Thoracic aorta (tissue), 2 donors: ENCODE data around the gene LRRC37A3. TPM values are rescaled to one million over a fixed set of nuclear protein-coding genes. Genes with fewer than 3 reads are reported as not detected.
A peak's percentile ranks its signal among the peaks of the same experiment; 100 is the strongest.
"Not testable (repeated sequence)": the region's sequence is repeated elsewhere in the genome, so short reads cannot be mapped to it uniquely, and the experiment has no call there.

ENCODE experiments used
- ATAC-seq: fragments of 150-250 bp; one replicate; pipeline ENCODE4 v1.8.0; 2017; ENCODE audit warnings: low read depth; ENCODE audit not compliant: insufficient number of reproducible peaks, low FRiP score
- DNase-seq: peaks from one replicate; pipeline ENCODE4 v3.0.0-alpha.2; 2020; ENCODE audit warnings: low spot score
- H3K27ac ChIP-seq, 2 donors: fragments of 200-600 bp; sonication (generic); 1 replicate in 1 of 2; 2 replicates in 1 of 2; pipeline ENCODE4 v1.5.1; 2016; ENCODE audit warnings: mild to moderate bottlenecking in 2 of 2, moderate library complexity in 2 of 2
- H3K27me3 ChIP-seq: fragments of 200-600 bp; sonication (generic); replicated peaks from 2 replicates; pipeline ENCODE4 v1.6.0; 2016; ENCODE audit warnings: mild to moderate bottlenecking; ENCODE audit not compliant: insufficient read depth
- H3K36me3 ChIP-seq: fragments of 200-600 bp; sonication (generic); one replicate; pipeline ENCODE4 v1.5.1; 2016
- H3K4me1 ChIP-seq, 2 donors: fragments of 200-600 bp; sonication (generic); 1 replicate in 1 of 2; 2 replicates in 1 of 2; pipeline versions ENCODE4 v1.5.1 to v1.6.0; 2016; ENCODE audit warnings: low read depth in 2 of 2, mild to moderate bottlenecking in 1 of 2; ENCODE audit not compliant: control insufficient read depth in 1 of 2
- H3K4me3 ChIP-seq: fragments of 200-600 bp; sonication (generic); 2 replicates; pipeline ENCODE4 v1.5.1; 2016; ENCODE audit warnings: mild to moderate bottlenecking
- H3K9me3 ChIP-seq: fragments of 200-600 bp; sonication (generic); 2 replicates; pipeline ENCODE4 v1.5.1; 2016
- total RNA-seq, 2 donors: library from RNA; depleted of rRNA; stranded (reverse); fragments of >200 nt; gene quantifications; one replicate each; pipeline versions ENCODE4 v1.1.0 to v1.2.3, GENCODE V29; 2016
- TF ChIP-seq, protein P1 (sequence below): fragments of 200-600 bp; sonication (generic); IDR thresholded peaks from one replicate; pipeline ENCODE4 v1.5.1; 2019; ENCODE audit warnings: antibody characterized with exemption

The LRRC37A3 gene
- total RNA-seq, 2 donors from 2014 or later = 3.7 to 8.7 TPM

GRCh38 chr17:64940055-64940454, 20.8 kb upstream of the LRRC37A3 start:
- ATAC-seq = no peak
- Histone ChIP-seq H3K9me3 (no peaks in the 10 kb centered on the region), H3K27me3 (no peaks in the 10 kb centered on the region), H3K4me3 (no peak overlapping the region), H3K4me1 (no peaks in the 10 kb centered on the region), H3K27ac (no peak overlapping the region), H3K36me3 (no peaks in the 10 kb centered on the region)
- DNase-seq = no peak
- TF ChIP-seq, protein P1, sequence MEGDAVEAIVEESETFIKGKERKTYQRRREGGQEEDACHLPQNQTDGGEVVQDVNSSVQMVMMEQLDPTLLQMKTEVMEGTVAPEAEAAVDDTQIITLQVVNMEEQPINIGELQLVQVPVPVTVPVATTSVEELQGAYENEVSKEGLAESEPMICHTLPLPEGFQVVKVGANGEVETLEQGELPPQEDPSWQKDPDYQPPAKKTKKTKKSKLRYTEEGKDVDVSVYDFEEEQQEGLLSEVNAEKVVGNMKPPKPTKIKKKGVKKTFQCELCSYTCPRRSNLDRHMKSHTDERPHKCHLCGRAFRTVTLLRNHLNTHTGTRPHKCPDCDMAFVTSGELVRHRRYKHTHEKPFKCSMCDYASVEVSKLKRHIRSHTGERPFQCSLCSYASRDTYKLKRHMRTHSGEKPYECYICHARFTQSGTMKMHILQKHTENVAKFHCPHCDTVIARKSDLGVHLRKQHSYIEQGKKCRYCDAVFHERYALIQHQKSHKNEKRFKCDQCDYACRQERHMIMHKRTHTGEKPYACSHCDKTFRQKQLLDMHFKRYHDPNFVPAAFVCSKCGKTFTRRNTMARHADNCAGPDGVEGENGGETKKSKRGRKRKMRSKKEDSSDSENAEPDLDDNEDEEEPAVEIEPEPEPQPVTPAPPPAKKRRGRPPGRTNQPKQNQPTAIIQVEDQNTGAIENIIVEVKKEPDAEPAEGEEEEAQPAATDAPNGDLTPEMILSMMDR = no peak

- ATAC-seq (no peak), DNase-seq (no peak)
- Histone ChIP-seq H3K27ac (no peak overlapping the region), H3K36me3 (no peaks in the 10 kb centered on the region), H3K4me3 (peak overlapping the region; percentile 8), H3K9me3 (no peaks in the 10 kb centered on the region), H3K27me3 (no peaks in the 10 kb centered on the region), H3K4me1 (no peaks in the 10 kb centered on the region)
- TF ChIP-seq, protein P1 = peak; percentile 33
Measured at GRCh38 chr17:64938925-64939474, 19.7 kb upstream of the LRRC37A3 start.

- ATAC-seq = no peak
- TF ChIP-seq, protein P1 = no peak
Measured at GRCh38 chr17:64938290-64938689, 19.0 kb upstream of the LRRC37A3 start.

DNA sequence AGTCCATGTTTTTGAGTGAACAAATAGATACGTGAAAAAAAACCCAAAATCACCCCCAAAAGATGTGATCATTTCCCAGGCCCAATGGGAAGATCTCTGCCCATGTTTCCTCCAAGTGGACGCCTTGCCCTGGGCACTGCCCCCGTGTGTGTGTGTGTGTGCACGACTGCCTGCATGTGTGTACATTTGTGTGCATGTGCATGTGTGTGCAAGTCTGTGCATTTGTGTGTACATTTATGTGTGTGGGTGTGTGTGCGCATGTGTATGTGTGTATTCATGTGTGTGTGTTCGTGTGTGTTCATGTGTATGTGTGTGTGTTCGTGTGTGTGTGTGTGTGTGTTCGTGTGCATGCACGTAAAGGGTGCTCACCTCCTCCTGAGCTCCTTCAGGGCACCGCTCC, 16.8 kb upstream of the LRRC37A3 start:
- H3K9me3 ChIP-seq = no peaks in the 10 kb centered on the region
- H3K36me3 ChIP-seq = no peaks in the 10 kb centered on the region
- ATAC-seq (no peak), DNase-seq (no peak)
- no peak overlapping the region for H3K4me3 ChIP-seq
- H3K27me3 ChIP-seq = no peaks in the 10 kb centered on the region
- no peak overlapping the region for H3K27ac ChIP-seq
- no peaks in the 10 kb centered on the region for H3K4me1 ChIP-seq
- TF ChIP-seq, protein P1 = no peak

More at GRCh38 chr17:64938290-64938689, 19.0 kb upstream of the LRRC37A3 start:
- no peaks in the 10 kb centered on the region for H3K27me3 ChIP-seq
- no peaks in the 10 kb centered on the region for H3K9me3 ChIP-seq
- H3K4me1 ChIP-seq = no peaks in the 10 kb centered on the region
- H3K4me3 ChIP-seq = no peak overlapping the region
- H3K36me3 ChIP-seq = no peaks in the 10 kb centered on the region
- H3K27ac ChIP-seq = no peak overlapping the region
- DNase-seq = no peak

- not testable (repeated sequence) for H3K27ac ChIP-seq, DNase-seq, ATAC-seq, H3K36me3 ChIP-seq, H3K27me3 ChIP-seq, H3K4me3 ChIP-seq, H3K4me1 ChIP-seq, H3K9me3 ChIP-seq
Measured at GRCh38 chr17:64934284-64934778, 15.1 kb upstream of the LRRC37A3 start.

DNA sequence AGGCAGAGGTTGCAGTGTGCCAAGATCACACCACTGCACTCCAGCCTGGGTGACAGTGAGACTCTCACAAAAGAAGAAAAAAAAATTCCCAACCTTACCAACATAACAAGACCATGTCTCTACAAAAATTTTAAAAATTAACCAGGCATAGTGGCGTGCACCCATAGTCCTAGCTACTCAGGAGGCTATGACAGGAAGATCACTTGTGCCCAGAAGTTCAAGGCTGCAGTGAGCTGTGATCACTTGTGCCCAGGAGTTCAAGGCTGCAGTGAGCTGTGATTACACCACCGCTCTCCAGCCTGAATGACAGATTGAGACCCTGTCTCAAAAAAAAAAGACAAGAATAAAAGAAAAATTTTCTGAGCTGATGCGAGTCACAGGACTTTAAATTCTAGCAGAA, 13.6 kb upstream of the LRRC37A3 start:
- not testable (repeated sequence) for DNase-seq, H3K9me3 ChIP-seq, H3K4me1 ChIP-seq, H3K27me3 ChIP-seq, H3K4me3 ChIP-seq, H3K27ac ChIP-seq, ATAC-seq, H3K36me3 ChIP-seq

DNA sequence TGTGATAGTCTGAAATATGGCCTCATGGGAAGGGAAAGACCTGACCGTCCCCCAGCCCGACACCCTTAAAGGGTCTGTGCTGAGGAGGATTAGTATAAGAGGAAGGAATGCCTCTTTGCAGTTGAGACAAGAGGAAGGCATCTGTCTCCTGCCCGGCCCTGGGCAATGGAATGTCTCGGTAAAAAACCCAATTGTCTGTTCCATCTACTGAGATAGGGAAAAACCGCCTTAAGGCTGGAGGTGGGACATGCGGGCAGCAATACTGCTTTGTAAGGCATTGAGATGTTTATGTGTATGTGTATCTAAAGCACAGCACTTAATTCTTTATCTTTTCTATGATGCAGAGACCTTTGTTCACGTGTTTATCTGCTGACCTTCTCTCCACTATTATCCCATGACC, 11.1 kb upstream of the LRRC37A3 start:
- ATAC-seq, DNase-seq, H3K27me3 ChIP-seq, H3K36me3 ChIP-seq, H3K27ac ChIP-seq, H3K9me3 ChIP-seq, H3K4me1 ChIP-seq, H3K4me3 ChIP-seq: not testable (repeated sequence)

- not testable (repeated sequence) for H3K27ac ChIP-seq, ATAC-seq, H3K9me3 ChIP-seq, H3K36me3 ChIP-seq, DNase-seq, H3K4me1 ChIP-seq, H3K4me3 ChIP-seq, H3K27me3 ChIP-seq
Measured at GRCh38 chr17:64929419-64930209, 10.3 kb upstream of the LRRC37A3 start.

GRCh38 chr17:64928701-64929100, 9.4 kb upstream of the LRRC37A3 start:
- not testable (repeated sequence) for H3K4me1 ChIP-seq, H3K36me3 ChIP-seq, H3K9me3 ChIP-seq, H3K27me3 ChIP-seq, H3K27ac ChIP-seq, H3K4me3 ChIP-seq, ATAC-seq, DNase-seq
